DMS53 treated with DMSO at 0.1 percent for 48 hours (cell line): ENCODE data around the gene GMCL2.
"Not testable (repeated sequence)": the region's sequence is repeated elsewhere in the genome, so short reads cannot be mapped to it uniquely, and the experiment has no call there.

Experiments used
- DNase-seq: peaks from one replicate; lab custom pipeline; 2025; ENCODE audit not compliant: unreplicated experiment; lab: John Stamatoyannopoulos, UW

GMCL2 gene, protein sequence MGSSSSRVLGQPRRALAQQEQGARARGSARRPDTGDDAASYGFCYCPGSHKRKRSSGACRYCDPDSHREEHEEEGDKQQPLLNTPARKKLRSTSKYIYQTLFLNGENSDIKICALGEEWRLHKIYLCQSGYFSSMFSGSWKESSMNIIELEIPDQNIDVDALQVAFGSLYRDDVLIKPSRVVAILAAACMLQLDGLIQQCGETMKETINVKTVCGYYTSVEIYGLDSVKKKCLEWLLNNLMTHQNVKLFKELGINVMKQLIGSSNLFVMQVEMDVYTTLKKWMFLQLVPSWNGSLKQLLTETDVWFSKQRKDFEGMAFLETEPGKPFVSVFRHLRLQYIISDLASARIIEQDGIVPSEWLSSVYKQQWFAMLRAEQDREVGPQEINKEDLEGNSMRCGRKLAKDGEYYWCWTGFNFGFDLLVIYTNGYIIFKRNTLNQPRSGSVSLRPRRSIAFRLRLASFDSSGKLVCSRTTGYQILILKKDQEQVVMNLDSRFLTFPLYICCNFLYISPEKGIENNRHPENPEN

DNA sequence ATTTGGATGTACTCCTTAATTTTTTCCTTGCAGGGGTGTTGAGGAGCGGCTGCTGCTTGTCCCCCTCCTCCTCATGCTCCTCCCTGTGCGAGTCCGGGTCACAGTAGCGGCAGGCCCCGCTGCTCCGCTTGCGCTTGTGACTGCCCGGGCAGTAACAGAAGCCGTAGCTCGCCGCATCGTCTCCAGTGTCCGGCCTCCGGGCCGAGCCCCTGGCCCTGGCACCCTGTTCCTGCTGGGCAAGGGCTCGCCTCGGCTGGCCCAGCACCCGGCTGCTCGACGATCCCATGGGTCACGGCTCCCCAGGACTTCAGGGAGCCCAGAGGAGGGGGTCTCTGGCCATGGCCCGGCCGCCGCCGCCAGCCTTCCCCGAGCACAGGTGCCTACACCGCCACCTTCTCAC is at the start of gene GMCL2:
Gene GMCL2, minus strand, starts transcription at position 358 of the 400 bp plus-strand sequence. Its CDS starts 72 bp downstream, at position 286.
- no peak for DNase-seq

- DNase-seq = no peak
These were observed 49.5 kb upstream of the GMCL2 start for GRCh38 chr5:178236679-178237078.

GRCh38 chr5:178236126-178236525 is 49.0 kb upstream of the GMCL2 start:
- DNase-seq = no peak

GRCh38 chr5:178235588-178235974 is 48.4 kb upstream of the GMCL2 start:
- DNase-seq = no peak

GRCh38 chr5:178234750-178235587 is 47.8 kb upstream of the GMCL2 start:
- peak; percentile 36 for DNase-seq

DNA sequence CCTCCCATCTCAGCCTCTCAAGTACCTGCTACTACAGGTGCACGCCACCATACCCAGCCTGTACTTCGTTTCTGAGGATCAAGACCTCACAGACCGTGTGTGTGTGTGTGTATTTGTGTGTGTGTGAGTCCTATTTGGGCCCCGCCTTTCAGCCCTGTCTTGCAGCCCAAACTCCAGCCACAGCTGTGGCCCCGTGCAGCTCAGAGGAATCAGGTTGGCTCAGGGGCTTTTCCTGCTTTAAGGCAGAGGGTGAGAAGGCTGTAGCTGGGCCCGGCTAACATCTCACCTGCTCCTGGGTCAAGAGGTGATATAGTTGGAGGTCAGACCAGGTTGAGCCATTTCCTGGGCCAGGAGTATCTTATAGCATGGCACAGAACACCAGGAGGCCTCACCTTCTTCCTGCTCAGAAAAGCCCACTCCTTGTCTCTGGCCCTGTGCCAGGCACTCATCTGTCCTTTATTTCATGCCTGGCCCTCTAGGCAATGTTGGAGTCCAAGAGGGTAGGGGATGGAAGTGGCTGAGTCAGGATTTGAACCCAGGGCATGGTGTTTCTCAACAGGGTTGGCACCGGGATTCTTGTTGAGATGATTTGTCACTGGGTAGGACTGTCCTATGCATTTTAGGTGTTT is 47.1 kb upstream of the GMCL2 start:
- no peak for DNase-seq

GRCh38 chr5:178232920-178233429 is 45.8 kb upstream of the GMCL2 start:
- no peak for DNase-seq

DNA sequence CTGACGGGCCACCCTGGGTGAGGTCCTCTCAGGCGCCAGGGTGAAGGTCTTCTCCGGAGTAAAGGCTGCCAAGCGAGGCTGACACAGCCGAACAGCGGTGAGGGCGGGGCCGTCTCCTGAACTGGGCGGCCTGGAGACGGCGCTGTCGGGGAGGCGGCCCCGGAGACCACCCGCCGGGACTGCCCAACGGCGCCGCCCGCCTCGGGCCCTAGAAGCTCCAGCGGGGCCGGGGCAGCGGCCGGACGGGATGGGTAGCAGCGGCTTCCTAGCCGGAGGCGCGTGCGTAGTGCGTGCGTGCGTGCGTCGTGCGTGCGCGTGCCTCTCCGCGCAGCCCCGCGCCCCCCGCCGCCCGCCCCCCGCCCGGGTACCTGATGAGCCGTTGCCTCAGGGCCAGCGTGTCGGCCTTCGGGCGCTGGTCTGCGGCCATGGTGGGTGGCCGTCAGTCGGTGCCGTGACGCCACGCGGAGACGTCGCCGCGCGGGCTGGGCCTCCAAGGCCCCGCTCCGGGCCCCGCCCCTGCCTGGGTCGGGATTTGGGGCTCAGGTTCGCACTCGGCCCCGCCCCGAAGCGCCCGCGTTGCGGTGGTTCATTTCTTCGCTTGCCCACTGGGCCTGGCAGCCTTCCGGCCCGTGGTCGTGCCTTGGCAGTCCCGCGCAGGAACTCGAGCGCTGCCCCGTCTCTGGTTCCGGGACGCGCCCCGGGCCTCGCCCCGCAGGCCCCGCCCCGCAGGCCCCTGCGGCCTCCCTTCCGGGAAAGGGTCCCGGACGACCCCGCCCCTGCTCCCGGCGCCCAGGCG is 45.2 kb upstream of the GMCL2 start, which contains the start of gene PHYKPL:
Gene PHYKPL, minus strand, starts transcription at position 679 of the 796 bp plus-strand sequence. Its CDS starts 252 bp downstream, at position 427.
- peak; percentile 20 for DNase-seq

DNA sequence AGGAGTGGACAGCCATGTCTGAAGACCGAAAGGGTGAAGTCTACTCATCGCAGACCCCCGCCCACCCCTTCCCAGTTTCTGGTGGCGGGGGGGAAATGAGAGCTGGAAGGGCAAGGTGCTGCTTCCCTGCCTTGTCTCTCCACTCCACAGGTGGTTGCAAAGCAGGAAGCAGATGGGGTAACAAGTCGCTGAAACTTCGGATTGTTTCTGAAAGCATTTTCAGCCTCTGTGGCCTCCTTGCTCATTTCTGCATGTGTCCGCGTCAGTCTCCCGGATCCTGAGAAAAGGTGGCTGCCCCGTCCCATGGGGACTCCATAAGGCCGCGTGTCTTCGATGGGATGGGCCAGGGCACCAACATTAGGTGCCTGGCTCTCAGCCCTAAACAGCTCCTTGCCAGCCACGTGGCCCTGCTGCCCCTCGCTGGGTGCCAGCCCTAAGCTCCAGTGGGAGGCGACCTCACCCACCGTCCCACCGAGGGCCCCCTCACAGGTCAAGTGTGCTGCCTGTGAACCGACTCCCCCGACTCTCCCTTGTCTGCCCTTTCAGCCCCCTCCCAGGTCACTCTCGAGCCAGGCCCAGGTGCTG is 44.5 kb upstream of the GMCL2 start:
- no peak for DNase-seq

- no peak for DNase-seq
These were observed 43.8 kb upstream of the GMCL2 start for GRCh38 chr5:178230879-178231538.

GRCh38 chr5:178229861-178230260 is 42.7 kb upstream of the GMCL2 start:
- no peak for DNase-seq

DNA sequence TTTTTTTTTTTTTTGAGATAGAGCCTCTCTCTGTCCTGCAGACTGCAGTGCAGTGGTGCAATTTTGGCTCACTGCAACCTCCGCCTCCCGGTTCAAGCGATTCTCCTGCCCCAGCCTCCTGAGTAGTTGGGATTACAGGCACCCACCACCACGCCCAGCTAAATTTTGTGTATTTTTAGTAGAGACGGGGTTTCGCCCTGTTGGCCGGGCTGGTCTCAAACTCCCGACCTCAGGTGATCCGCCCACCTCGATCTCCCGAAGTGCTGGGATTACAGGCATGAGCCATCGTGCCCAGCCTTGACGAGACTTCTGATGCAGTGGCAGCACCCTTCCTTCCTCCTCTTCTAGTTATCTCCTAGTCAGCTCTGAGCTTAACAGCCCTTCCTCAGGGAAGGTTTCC is 41.9 kb upstream of the GMCL2 start:
- not testable (repeated sequence) for DNase-seq

DNA sequence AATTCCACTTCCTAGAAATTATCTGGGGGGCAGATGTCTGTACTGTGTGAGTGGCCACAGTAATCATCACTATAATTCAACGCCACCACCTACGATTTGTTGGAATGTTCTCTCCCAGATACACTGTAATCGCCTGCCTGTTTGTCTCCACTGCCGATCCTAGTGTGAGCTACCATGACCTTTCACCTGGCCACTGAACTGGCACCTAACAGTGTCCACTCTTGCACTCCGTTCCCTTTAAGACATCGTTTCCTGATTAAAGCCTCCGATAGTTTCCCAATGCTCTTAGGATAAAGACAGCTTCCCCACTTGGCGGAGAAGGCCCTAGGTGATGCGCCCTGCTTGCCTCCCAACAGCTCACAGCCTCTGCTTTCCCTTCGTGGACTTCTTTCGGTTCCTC is 41.4 kb upstream of the GMCL2 start:
- no peak for DNase-seq

DNA sequence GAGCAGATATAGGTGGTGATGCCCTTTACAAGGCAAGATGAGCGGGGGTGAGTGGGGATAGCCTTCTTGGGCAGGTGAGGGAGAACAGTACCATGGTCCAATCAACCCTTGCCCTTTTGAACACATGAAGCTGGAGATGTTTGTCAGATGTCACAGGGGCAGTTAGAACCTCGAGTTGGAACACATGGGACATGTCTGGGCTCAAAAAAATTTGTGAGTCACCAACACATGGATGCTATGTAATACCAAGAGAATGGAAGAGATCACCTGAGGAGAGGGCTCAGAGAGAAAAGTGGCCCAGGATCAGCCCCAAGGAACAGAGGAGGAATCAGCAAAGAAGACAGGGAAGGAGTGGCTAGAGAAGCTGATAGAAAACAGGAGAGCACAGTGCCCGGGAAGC is 40.8 kb upstream of the GMCL2 start:
- no peak for DNase-seq

GRCh38 chr5:178227138-178227659 is 40.0 kb upstream of the GMCL2 start:
- no peak for DNase-seq

- no peak for DNase-seq
These were observed 38.0 kb upstream of the GMCL2 start for GRCh38 chr5:178225174-178225573.

DNA sequence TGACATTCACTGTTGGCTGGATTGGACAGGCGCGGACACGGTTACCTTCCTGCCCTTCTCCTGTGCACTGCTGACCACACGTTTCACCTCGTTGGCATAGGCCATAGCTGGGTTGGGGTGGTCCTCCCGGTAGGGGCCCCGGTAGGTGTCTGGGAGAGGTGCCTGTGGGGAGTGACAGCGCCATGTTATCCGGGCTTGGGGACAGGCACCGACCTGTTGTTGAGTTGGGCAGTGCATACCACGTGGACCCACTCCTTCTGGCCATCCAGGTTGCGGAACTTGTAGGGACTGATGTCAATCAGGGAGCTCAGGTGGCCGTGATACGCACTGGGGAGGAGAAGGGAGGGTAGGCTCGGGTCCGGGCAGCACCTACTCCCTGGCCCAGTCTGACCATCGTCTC is 37.2 kb upstream of the GMCL2 start:
- DNase-seq = no peak

DNA sequence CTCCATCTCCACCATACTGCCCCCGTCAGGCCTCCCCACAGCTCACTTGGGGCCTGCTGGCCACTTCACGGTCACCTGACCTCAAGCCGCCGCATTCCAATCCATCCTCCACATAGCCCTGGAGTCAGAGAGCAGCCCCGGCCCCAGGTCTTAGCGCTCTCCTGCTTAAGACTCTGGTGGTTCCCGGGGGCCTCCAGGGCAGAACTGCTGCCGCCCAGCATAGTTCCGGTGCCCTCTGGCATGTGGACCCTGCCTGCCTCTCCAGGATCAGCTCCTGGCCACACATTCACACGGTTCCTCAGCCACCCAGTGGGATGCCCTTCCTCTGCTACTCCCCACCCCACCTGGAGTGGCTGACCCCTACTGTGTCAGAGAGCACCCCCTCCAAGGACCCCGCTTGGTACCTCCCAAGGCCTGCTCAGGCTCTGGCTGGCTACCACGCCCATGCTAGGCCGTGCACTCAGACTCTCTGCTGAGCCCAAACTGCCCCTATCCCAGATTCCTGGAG is 36.7 kb upstream of the GMCL2 start:
- DNase-seq = no peak

GRCh38 chr5:178223196-178223773 is 36.1 kb upstream of the GMCL2 start:
- DNase-seq = no peak
